ENCODE measurements around the gene IL31RA.

Gene IL31RA

DNA sequence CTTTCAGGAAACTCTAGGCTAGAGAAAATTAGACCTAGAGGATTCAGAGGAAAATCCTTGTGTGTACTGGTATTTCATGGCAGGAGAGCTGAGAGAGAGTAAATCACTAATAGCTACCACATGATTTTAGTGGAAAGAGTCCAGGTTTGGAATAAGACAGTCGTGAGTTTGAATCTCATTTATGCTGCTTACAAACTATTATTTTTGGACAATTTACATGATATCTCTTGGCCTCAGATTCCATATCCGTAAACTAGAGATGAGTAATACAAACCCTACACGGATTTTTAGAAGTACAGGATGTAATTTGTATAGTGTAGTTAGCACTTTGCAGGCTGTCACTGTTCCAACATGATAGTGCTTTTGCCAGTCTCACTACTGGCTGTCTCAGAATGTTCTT, 2.7 kb downstream of the IL31RA start:
- no peaks in the 10 kb centered on the region for H3K4me1 ChIP-seq (ENCODE audit: low read length)
- H3K4me3 ChIP-seq (ENCODE audit: low read length): no peak overlapping the region
- TF ChIP-seq, protein P1, sequence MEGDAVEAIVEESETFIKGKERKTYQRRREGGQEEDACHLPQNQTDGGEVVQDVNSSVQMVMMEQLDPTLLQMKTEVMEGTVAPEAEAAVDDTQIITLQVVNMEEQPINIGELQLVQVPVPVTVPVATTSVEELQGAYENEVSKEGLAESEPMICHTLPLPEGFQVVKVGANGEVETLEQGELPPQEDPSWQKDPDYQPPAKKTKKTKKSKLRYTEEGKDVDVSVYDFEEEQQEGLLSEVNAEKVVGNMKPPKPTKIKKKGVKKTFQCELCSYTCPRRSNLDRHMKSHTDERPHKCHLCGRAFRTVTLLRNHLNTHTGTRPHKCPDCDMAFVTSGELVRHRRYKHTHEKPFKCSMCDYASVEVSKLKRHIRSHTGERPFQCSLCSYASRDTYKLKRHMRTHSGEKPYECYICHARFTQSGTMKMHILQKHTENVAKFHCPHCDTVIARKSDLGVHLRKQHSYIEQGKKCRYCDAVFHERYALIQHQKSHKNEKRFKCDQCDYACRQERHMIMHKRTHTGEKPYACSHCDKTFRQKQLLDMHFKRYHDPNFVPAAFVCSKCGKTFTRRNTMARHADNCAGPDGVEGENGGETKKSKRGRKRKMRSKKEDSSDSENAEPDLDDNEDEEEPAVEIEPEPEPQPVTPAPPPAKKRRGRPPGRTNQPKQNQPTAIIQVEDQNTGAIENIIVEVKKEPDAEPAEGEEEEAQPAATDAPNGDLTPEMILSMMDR (IDR thresholded peaks at IDR 0.05; ENCODE audit: low read depth, low read length): no peak
- no peak for TF ChIP-seq EZH2phosphoT487 (IDR thresholded peaks at IDR 0.05; ENCODE audit: low read depth)
- H3K27me3 ChIP-seq (ENCODE audit: low read depth, low read length): no peaks in the 10 kb centered on the region
- H3K9ac ChIP-seq (ENCODE audit: low read length): no peak overlapping the region
- no peak overlapping the region for H2AFZ ChIP-seq (ENCODE audit: low read depth, low read length)
- H3K36me3 ChIP-seq (replicated peaks; ENCODE audit: low read depth, low read length): no peaks in the 10 kb centered on the region
- no peak overlapping the region for H3K27ac ChIP-seq (ENCODE audit: low read length)
- no peaks in the 10 kb centered on the region for H3K9me3 ChIP-seq (ENCODE audit: insufficient read depth, low read length)
- no peak overlapping the region for H3K4me2 ChIP-seq (ENCODE audit: low read length)
- H4K20me1 ChIP-seq (ENCODE audit: insufficient read depth, low read length): no peaks in the 10 kb centered on the region
- no peaks in the 10 kb centered on the region for H3K79me2 ChIP-seq (ENCODE audit: low read length)

DNA sequence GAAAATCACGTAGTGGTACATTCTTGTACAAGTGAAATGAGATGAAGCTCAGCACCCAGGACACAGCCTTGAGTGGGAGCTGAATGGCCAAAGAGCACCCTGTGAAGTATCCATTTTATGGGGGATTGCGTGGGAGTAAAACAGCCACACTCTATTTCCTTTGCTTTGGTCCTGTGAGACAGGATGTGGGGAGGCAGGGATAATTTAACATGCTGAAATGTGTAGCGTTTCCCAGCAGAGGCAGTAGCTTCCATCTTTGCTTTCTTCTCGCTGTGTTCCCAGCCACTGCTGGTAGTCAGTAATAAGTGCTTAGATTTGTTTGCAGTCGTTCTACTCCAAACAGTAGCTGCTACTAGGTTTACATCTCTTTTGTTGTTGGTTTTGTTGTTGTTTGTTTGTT, 4.4 kb downstream of the IL31RA start:
- Histone ChIP-seq H3K9me3 (ENCODE audit: insufficient read depth, low read length) (no peaks in the 10 kb centered on the region), H3K79me2 (ENCODE audit: low read length) (no peaks in the 10 kb centered on the region), H3K4me2 (ENCODE audit: low read length) (no peak overlapping the region), H4K20me1 (ENCODE audit: insufficient read depth, low read length) (no peaks in the 10 kb centered on the region), H3K9ac (ENCODE audit: low read length) (no peak overlapping the region), H3K27me3 (ENCODE audit: low read depth, low read length) (no peaks in the 10 kb centered on the region), H3K4me3 (ENCODE audit: low read length) (no peak overlapping the region), H3K27ac (ENCODE audit: low read length) (no peak overlapping the region), H3K4me1 (ENCODE audit: low read length) (no peaks in the 10 kb centered on the region), H3K36me3 (replicated peaks; ENCODE audit: low read depth, low read length) (no peaks in the 10 kb centered on the region), H2AFZ (ENCODE audit: low read depth, low read length) (no peak overlapping the region)
- TF ChIP-seq, protein P1 (IDR thresholded peaks at IDR 0.05; ENCODE audit: low read depth, low read length): no peak
- no peak for TF ChIP-seq EZH2phosphoT487 (IDR thresholded peaks at IDR 0.05; ENCODE audit: low read depth)

DNA sequence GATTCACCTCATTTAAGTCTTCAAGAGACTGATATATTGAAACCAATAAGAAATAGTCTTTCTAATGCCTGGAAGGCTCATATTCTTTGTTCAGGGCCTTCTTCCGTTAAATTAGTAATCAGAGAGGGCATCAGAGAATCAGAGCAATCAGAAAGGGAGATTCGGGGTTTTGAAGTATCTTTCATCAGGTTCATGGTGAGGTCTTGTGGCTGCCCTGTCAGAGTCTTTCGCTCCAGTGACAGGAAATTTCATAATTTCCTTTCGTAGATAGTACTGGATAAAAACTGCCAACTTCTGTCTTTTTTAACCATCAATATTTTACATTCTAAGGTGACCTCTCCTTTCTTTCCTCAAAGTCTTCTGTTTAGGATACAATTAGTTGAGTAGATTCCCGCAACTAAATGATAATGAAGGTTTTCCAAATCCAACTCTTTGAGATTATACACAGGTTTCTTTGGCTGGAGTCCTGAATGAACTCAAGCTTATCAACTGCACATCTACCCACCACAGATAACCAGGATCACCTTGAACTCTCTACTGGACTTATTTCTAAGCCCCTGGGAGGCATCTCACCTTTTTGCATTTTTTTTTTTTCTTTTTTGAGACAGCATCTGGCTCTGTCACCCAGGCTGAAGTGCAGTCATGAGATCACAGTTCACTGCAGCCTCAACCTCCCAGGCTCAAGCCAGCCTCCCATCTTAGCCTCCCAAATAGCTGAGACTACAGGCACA, 5.5 kb downstream of the IL31RA start:
- Histone ChIP-seq H3K4me2 (ENCODE audit: low read length) (no peak overlapping the region), H4K20me1 (ENCODE audit: insufficient read depth, low read length) (no peaks in the 10 kb centered on the region), H3K4me1 (ENCODE audit: low read length) (no peaks in the 10 kb centered on the region), H3K9ac (ENCODE audit: low read length) (no peak overlapping the region), H3K4me3 (ENCODE audit: low read length) (no peak overlapping the region), H3K27ac (ENCODE audit: low read length) (no peak overlapping the region), H2AFZ (ENCODE audit: low read depth, low read length) (no peak overlapping the region), H3K9me3 (ENCODE audit: insufficient read depth, low read length) (no peaks in the 10 kb centered on the region), H3K27me3 (ENCODE audit: low read depth, low read length) (no peaks in the 10 kb centered on the region), H3K79me2 (ENCODE audit: low read length) (no peaks in the 10 kb centered on the region), H3K36me3 (replicated peaks; ENCODE audit: low read depth, low read length) (no peaks in the 10 kb centered on the region)
- no peak for TF ChIP-seq EZH2phosphoT487 (IDR thresholded peaks at IDR 0.05; ENCODE audit: low read depth)
- TF ChIP-seq, protein P1 (IDR thresholded peaks at IDR 0.05; ENCODE audit: low read depth, low read length): no peak

DNA sequence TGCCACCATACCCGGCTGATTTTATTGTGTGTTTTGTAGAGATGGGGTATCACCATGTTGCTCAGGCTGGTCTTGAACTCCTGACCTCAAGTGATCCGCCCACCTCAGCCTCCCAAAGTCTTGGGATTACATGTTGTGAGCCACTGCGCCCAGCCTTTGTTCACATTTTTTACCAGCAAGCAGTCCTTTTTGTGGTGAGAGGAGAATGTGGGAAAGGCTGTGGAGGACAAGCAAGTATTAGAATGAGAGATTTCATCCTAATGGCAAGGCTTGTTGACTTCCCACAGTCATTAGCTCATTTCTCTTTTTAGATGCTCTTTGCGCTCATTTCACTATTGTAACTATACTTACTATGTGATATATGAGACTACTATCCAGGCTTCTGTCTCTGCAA, 6.1 kb downstream of the IL31RA start:
- H3K4me1 ChIP-seq (ENCODE audit: low read length): no peaks in the 10 kb centered on the region
- no peak overlapping the region for H2AFZ ChIP-seq (ENCODE audit: low read depth, low read length)
- no peak overlapping the region for H3K4me2 ChIP-seq (ENCODE audit: low read length)
- H3K9me3 ChIP-seq (ENCODE audit: insufficient read depth, low read length): no peaks in the 10 kb centered on the region
- H3K4me3 ChIP-seq (ENCODE audit: low read length): no peak overlapping the region
- TF ChIP-seq, protein P1 (IDR thresholded peaks at IDR 0.05; ENCODE audit: low read depth, low read length): no peak
- no peak for TF ChIP-seq EZH2phosphoT487 (IDR thresholded peaks at IDR 0.05; ENCODE audit: low read depth)
- H3K27ac ChIP-seq (ENCODE audit: low read length): no peak overlapping the region
- H4K20me1 ChIP-seq (ENCODE audit: insufficient read depth, low read length): no peaks in the 10 kb centered on the region
- H3K36me3 ChIP-seq (replicated peaks; ENCODE audit: low read depth, low read length): no peaks in the 10 kb centered on the region
- H3K79me2 ChIP-seq (ENCODE audit: low read length): no peaks in the 10 kb centered on the region
- no peak overlapping the region for H3K9ac ChIP-seq (ENCODE audit: low read length)
- H3K27me3 ChIP-seq (ENCODE audit: low read depth, low read length): no peaks in the 10 kb centered on the region

Measured in OCI-LY3 (cell line).